GM19452 (cell line): ENCODE results near the gene LRSAM1.

ENCODE experiments used
- ATAC-seq: cut with Tn5 transposase; IDR thresholded peaks from one replicate; pipeline ENCODE4 v1.9.1; 2021; ENCODE audit not compliant: unreplicated experiment

The LRSAM1 gene

DNA sequence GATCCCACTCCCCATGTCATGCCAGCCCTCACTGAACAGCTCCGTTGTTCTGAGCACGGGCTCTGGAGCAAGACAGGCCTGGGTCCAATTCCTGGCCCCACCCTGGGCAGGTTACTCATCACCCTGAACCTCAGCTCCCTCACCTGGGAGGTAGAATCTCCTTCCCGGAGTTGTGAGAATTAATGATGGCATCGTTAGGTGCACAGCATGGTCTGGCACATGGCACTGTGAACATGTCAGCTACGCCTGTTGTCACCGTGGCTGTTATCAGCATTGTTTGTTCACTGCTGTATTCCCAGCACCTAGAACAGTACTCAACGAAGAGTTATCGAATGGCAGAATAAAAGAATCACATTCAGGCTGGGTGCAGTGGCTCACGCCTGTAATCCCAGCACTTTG lies 43.0 kb downstream of the LRSAM1 start:
- ATAC-seq = no peak

DNA sequence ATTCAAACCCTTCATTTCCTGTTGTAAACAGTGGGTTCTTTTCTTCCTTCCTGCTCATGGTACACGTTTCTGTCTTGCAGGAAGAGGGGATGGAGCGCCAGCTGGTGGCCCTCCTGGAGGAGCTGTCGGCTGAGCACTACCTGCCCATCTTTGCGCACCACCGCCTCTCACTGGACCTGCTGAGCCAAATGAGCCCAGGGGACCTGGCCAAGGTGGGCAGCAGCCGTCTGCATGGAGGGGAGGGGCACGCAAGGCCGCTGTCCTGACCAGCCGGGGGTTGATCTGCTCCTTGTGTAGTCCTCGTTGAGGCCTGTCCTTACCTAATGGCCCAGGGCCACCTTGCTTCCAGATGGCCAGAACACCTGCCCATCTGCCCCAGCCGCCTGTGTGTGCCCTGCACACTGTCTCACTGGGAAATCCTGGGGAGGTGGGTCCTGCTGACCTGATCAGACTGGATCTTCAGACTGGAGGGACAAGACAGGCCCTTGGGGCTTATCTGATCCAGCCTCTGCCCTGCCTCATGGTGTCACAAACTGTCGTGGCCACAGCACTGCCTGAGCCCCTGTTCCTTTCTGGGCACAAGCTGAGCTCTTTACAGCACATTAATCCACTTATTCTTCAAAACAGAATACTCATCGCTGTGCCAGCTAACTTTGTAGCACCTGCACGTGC lies 44.7 kb downstream of the LRSAM1 start:
- no peak for ATAC-seq

DNA sequence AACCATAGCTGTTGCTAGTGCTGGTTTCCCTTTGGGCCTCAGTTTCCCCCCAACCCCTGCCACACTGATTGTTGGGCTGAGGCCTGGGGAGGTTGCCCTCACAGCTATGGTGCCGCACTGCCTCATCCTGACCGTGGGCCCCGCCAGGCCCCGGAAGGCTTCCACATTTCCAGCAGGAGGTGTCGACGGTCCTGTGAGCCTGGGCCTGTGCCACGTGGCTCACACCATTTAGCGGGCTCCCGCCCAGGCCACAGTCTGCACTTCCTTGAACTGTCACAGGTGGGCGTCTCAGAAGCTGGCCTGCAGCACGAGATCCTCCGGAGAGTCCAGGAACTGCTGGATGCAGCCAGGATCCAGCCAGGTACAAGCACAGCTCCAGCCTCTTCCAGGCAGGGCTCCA lies 45.7 kb downstream of the LRSAM1 start:
- no peak for ATAC-seq

DNA sequence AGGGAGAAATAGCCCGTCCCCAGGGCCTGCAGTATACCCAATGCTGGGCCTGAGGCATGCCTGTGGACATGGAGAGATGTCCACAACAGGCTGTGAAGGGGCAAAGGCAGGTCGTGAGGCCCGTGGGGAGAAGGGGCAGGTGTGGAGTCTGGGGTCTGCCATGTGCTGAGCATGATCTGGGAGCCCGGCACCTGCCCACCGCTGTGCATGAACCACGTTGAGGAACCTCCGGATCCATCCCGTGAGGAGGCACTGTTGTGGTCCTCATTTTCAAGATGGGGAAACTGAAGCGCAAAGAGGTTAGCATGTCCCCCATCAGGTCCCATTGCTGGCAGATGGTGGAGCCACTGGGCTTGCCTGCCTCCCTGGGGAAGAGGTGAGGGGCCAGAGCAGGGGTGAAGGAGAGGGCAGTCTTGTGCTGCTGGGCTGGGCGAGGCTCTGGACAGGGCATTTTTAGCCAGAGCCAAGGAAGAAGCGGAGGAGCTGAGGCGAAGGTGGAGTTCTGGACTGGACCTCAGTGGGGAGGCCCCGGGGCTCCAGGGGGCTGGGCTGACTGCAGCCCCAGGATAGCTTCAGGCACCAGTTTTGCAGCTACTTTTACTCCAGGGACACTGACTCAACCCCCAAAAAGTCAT lies 46.5 kb downstream of the LRSAM1 start:
- no peak for ATAC-seq

DNA sequence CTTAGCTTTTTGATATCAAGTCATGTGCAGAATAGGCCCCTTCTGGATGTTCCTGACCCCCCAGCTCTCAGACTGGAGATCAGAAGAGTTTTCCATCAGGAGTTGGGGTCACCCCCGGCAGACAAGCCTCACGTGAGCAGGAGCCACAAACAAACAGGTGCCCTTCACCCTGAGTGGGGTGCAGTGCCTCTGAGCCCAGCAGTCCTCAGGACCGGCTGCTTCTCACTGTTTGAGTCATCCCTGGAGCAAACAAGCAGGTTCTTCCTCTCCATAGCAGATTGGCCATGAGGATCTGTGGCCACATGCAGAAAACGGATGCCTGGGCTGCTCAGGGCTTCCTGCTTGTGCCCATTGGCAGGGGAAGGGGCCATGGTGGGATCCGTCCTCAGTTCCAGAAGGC lies 47.0 kb downstream of the LRSAM1 start:
- ATAC-seq = no peak

DNA sequence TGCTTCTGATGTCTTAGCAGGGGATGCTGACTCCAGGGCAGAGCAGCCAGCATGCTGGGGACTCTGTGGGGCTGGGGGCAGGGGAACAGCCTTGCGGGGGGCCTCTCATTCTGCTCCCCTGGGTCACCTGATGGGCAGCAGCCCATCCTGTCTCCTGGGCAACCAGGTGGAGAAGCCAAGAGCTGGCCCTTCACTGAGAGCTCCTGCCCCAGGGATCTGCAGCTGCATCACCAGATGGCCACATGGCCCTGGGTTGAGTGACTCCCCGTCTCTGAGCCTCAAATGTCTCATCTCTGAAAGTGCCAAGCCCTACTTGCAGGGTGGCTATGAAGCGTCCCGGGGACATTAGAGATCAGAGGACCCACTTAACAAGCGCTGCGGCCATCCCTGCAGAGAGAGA lies 49.1 kb downstream of the LRSAM1 start:
- ATAC-seq = no peak

DNA sequence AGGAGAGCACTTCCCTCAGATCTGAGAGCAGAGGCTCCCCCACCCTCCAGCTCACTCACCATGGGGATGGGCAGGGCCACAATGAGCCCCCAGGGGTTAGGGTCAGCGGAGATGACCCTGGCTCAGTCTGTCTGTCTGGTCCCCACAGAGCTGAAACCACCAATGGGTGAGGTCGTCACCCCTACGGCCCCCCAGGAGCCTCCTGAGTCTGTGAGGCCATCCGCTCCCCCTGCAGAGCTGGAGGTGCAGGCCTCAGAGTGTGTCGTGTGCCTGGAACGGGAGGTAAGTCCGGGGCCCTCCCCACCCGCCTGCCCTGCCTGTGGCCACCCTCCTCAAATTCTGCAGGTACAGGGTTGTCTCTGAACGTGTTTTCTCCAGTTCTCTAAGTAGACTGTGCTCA lies 49.6 kb downstream of the LRSAM1 start:
- ATAC-seq = no peak

DNA sequence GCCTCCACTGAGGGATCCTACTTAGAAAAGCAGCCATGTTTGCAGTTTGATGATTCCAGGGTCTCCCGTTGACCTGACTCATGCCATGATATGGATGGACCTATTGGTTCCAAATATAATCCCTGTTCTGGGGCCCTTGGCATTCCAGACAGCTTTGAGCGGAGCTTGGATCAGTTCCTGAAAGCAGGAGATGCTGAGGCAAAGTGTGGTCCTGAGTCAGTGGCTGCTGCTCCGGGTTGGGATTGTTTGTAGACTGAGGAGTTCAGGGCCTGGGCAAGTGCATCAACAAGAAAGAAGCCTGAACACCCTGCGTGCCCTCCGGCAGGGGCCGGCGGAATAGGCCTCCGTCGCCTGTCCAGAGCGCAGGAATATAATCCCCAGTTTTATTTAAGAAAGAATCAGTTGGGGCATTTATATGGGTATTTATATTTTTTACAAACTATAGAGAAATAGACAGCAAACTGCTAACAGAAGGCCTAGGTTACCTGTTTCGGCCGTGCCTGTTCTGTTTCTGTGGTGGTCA lies 50.6 kb downstream of the LRSAM1 start:
- ATAC-seq = no peak

DNA sequence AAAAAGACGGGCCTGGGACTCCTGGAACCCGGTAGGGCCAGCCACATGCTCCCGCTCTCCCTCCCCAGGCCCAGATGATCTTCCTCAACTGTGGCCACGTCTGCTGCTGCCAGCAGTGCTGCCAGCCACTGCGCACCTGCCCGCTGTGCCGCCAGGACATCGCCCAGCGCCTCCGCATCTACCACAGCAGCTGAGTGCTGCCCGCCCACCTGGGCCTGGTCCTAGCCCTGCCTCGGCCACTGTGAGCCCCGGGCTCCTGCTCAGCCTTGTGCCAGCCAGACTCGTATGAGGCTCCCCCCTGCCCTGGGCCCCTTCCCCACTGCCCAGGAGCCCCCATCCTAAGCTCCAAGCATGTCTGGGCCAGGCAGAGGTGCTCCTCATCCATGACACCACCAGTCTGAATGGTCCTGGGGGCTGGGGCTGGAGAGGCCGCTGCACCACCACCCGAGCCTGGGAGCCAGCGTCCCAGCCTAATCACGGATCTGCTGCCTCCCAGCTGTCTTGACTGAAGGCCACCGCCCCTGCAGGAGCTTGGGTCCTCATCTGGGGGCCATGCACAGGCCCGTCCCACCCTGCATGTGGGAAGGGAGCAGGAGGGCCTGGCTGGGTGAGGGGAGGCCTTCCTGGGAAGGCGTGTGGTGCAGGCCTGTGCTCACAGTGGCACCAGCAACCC lies 51.5 kb downstream of the LRSAM1 start:
- ATAC-seq = no peak

DNA sequence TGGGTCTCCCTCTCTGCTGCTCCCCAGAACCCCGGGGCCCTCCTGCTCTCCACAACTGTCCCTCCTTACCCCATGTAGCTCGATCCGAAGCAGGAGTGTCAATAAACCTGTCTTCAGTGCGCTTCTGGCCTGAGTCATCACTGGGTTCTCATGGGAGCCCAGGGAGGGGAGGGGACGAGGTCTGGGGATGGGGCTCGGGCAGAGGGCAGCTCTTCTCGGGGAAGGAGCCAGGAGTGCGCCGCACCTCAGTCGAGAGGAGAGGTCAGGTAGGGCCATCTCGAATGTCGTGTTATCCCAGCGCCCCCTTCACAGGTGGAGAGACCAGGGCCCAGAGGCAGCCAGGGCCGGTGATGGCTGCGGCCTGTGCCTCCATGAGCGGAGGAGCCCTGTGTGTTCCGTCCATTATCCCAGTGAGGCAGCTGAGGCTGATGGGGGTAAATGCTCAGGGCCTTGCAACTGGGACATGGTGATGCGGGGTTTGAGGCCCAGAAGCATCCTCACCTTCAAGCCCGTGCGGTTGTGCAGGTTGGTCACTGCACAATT lies 52.1 kb downstream of the LRSAM1 start:
- no peak for ATAC-seq

DNA sequence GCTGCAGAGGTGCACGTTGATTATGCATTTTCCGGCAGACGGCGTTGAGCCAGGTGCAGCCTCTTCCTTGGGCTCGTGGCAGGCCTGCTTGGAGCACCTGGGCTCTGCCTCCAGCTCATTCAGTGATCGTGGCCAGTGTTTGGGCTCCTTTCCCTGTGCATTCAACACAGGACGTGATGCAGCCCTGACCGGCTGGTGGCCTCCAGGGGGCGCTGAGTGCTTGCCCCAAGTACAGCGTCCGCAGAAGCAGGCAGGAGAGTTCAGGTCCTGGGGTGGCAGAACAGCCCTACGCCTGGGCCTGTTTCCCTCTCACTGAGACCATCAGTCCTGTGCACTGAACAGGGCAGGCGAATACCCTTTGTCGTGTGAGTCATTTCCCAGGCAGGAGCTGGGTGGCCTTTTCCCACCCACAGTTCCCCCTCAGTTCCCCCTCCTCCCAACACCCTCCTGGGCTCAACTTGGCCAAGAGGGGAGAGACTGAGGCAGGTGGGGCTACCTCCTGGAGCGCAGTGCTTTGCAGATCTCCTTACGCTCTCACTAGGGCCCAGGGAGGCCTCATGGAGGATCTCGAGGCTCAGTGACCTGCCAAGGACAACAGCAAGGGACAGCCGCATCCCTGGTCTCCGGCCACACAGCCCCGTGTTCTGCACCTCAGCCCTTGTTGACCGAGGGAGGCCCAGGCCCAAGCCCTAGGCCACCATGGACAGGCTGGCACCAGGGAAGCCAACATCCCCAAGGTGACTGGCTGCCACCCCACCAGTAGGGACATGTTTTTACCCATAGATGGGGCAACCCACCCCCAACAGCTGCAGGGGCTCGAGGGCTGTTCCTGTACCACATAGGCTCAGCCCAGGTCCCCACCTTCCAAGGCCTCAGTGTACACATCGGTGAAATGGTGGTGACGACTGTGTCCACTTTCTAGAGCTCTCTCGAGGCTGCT lies 52.9 kb downstream of the LRSAM1 start:
- ATAC-seq = no peak

DNA sequence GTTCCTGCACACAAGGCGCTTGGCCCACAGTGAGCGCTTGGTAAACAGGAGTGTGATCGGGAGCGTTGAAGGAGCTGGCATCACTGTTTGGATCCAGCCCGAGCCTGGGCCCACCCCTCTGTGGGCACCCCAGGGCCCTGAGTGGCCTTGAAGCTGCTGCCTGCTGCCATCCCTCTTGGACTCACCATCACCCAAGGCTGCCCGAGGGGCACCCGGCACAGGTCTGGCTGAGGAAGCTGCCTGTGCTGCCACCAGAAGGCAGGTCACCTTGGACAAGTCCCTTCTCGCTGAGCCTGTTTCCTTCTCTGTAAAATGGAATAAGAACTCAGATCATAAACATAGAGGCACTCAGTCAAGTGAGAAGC lies 53.6 kb downstream of the LRSAM1 start:
- ATAC-seq = no peak

DNA sequence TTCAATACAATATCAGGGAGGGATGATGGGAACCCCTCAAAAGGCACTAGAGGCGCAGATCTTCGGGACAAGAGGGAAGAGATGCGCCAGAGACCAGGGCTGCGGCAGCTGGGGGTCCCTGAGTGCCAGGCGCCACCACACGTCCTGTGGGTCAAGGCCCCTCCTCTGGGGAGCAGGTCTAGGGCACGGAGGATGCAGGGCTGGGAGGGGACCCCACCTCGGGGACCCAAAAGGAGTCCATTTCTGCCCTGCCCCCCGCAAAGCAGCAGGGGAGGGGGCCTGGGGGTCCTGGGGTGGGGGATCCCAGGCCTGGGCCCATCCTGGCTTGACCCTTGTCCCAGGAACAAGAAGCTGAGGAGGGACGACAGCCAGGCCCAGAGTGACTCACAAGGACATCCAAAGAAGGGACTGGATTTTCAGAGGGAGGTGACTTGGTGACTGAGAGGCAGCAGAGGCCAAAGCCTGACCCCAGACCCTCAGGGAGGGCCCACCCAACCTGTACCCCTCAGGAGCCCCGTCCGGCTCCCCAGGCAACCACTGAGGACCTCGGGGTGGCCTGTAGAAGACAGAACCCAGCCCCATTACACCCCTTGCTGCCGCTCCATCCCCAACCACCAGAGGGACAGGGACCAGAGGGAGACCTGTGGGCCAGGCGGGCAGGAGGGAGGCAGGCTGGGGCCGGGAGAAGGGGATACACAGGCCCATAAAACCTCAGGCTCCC lies 54.2 kb downstream of the LRSAM1 start:
- ATAC-seq = no peak

DNA sequence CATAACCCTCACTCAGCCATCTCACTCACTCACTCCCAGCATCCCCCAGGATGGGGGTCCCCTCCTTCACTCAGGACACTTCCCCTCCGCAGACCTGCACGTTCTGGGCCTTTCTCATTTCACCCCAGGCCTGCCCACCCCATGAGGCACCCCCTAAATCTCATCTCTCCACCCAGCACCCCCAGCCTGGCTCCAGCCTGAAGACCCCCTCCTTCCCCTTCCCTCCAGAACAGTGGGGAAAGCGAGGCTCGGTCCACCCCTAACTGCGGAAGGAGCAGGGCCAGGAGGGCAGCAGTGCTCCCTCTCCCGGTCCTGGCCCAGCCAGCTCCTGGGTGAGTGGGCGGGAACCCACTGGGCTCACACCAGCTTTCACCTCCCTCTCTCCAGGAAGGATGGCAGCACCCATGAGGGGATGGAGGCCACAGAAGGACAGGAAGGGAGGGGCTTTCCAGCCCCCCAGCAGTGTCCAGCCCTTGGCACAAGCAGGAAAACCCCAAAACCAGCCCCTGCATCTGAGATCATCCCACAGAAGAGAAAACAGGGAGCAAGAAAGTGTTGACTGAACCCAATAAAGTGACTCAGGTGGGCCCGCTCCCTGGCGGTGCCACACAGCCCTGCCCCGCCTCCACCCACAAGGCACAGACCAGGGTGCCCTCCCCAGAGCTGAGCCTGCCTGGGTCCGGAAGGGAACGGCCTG lies 55.0 kb downstream of the LRSAM1 start:
- no peak for ATAC-seq

DNA sequence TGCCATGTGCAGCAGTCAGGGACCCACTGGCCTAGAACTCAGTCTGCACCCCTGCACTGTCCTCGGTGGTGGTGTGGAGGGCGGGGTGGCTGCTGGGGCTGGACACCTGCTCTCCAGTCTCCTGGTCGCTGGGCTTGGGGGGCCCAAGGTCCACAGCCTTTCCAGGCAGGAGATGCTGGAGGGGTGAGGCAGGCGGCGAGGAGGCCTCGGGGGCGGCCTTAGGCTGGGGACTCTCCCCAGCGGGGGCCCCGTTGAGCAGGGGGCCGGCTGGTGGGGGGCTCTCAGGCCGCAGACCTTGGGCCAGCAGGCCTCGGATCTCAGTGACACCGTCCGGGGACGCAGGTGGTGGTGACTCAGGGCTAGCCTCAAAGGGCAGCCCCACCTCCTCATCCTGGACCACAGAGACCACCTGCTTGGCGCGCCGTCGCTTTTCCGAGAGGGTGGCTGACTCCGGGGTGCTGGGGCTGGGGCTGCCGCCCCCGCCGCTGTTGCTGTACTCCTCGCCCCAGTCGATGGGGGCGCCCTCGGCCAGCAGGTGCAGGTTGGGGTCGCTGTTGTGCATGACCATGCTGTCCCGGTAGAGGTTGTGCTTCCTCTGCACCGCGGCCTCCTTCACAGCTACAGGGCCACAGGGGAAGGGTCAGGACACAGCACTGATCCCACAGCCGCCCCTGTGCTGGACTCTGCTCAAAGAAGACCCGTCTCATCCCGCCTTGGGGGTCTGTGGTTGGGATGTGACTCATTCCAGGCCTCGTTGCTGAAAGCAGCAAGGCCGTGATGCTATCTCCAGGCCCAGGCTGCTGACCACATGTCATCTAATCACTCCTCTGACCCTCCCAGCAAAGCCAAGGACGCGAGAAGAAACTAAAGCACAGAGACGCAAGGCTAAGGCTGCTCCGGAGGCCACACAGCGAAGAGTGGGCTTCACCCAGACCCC lies 55.8 kb downstream of the LRSAM1 start:
- ATAC-seq = no peak

DNA sequence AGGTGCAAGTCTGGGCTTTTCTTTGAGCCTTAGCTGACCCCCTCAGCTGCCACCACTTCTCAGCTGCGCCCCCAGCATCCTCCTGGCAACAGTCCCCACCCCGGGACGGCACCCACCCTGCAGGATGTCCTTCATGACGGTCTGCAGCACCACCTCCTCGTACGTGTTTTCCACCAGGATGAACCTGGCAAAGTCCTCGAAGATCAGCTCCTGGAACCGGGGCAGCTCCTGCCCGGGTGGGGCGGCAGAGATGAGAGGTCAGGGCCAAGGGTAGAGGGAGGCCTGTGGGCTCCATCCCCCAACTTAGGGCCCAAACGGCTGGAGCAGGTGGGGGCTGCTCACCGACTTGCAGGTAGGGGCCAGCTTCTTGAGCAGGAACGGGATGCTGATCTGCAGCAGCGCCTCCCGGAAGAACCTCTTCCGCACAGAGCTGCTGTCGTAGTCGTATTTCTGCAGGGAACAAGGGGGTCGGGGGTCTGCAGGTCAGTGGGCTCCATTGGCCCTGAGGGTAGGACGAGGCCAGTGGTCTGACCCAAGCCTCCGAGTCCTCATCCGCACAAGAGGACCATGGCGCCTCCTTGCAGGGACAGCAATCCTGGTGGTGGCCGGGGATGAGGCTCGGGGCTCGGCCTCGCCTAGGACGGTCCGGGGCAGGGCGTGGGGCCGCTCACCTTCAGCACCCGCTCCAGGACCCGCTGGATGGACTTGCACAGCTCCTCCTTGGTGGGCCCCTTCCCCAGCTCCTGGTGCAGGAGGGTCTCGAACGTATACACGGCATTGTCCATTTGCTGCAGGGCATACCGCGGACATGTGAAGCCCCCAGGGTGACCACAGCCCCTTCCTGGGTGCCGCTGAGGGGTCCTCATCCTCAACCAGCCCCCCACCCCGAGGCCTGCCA lies 56.7 kb downstream of the LRSAM1 start:
- ATAC-seq = no peak

DNA sequence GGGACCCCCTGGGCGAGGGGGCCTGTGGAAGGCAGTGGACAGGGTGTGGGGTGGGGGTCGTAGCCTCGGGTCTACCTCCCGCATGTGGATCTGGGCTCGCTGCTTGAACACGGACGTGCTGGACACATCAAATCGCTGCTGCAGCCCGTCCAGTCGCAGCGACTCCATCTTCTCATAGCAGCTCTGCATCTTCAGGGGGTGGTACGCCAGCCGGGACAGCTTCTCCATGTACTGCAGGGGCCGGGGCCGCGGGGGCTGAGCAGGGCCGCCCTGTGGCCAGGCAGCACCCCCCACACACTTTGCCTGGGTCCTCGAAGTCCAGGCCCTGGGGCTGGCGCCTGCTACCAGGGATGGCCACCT lies 57.6 kb downstream of the LRSAM1 start:
- ATAC-seq = no peak
